KMS-11 (cell line): ENCODE results near the gene NINJ1.

Experiments
- H2AFZ ChIP-seq: fragments of 200-600 bp; sonication (generic); 2 replicates; pipeline ENCODE4 v1.6.1; 2016; ENCODE audit warnings: antibody characterized with exemption, mixed run types, low read depth
- H3K27ac ChIP-seq: fragments of 200-600 bp; sonication (generic); 2 replicates; pipeline ENCODE4 v1.6.1; 2016; ENCODE audit warnings: mild to moderate bottlenecking, mixed run types
- H3K27me3 ChIP-seq: fragments of 200-600 bp; sonication (generic); 2 replicates; pipeline ENCODE4 v1.6.1; 2017; ENCODE audit warnings: mild to moderate bottlenecking, low read depth, mixed run types, moderate library complexity; ENCODE audit not compliant: insufficient read depth
- H3K36me3 ChIP-seq: fragments of 200-600 bp; sonication (generic); 2 replicates; pipeline ENCODE4 v1.6.1; 2017; ENCODE audit warnings: mild to moderate bottlenecking, mixed run types; ENCODE audit not compliant: insufficient read depth
- H3K4me1 ChIP-seq: fragments of 200-600 bp; sonication (generic); 2 replicates; pipeline ENCODE4 v1.6.1; 2016; ENCODE audit warnings: mild to moderate bottlenecking, low read depth, mixed run types; ENCODE audit not compliant: poor library complexity, severe bottlenecking
- H3K4me2 ChIP-seq: fragments of 200-600 bp; sonication (generic); 2 replicates; pipeline ENCODE4 v1.7.0; 2016; ENCODE audit warnings: mild to moderate bottlenecking, mixed run types
- H3K4me3 ChIP-seq: fragments of 200-600 bp; sonication (generic); IDR thresholded peaks from 2 replicates; pipeline ENCODE4 v1.6.1; 2017; ENCODE audit warnings: low read depth, low read length, mixed read lengths; ENCODE audit not compliant: insufficient read depth
- H3K79me2 ChIP-seq: fragments of 200-600 bp; sonication (generic); 2 replicates; pipeline ENCODE4 v1.6.1; 2016; ENCODE audit warnings: low read depth, mixed run types; ENCODE audit not compliant: insufficient read depth
- H3K9ac ChIP-seq: fragments of 200-600 bp; sonication (generic); 2 replicates; pipeline ENCODE4 v1.6.1; 2016; ENCODE audit warnings: mild to moderate bottlenecking, mixed run types
- H4K20me1 ChIP-seq: fragments of 200-600 bp; sonication (generic); 2 replicates; pipeline ENCODE4 v1.6.1; 2016; ENCODE audit warnings: mild to moderate bottlenecking, mixed run types; ENCODE audit not compliant: insufficient read depth
- CTCF ChIP-seq: fragments of 200-600 bp; sonication (generic); conservative IDR thresholded peaks from 2 replicates; pipeline ENCODE4 v1.6.1; 2017; ENCODE audit warnings: low read depth, mild to moderate bottlenecking, antibody characterized with exemption, low read length, moderate library complexity, mixed read lengths

NINJ1 gene

GRCh38 chr9:93128715-93129224 is 5.3 kb downstream of the NINJ1 start:
- H3K4me2 ChIP-seq = no peak overlapping the region
- TF ChIP-seq CTCF = no peak
- no peak overlapping the region for H3K9ac ChIP-seq
- no peaks in the 10 kb centered on the region for H3K27me3 ChIP-seq
- H3K27ac ChIP-seq = no peak overlapping the region
- H2AFZ ChIP-seq = no peak overlapping the region
- H3K79me2 ChIP-seq = peaks cover 13% of the 10 kb centered on the region
- no peak overlapping the region for H3K4me3 ChIP-seq
- H3K4me1 ChIP-seq = peaks cover 14% of the 10 kb centered on the region
- H4K20me1 ChIP-seq = no peaks in the 10 kb centered on the region
- H3K36me3 ChIP-seq = no peaks in the 10 kb centered on the region

- no peaks in the 10 kb centered on the region for H3K36me3 ChIP-seq
- H3K27ac ChIP-seq = no peak overlapping the region
- H3K4me3 ChIP-seq = no peak overlapping the region
- H2AFZ ChIP-seq = no peak overlapping the region
- no peak overlapping the region for H3K4me2 ChIP-seq
- no peaks in the 10 kb centered on the region for H4K20me1 ChIP-seq
- H3K4me1 ChIP-seq = peaks cover 14% of the 10 kb centered on the region
- no peak overlapping the region for H3K9ac ChIP-seq
- peaks cover 9% of the 10 kb centered on the region for H3K79me2 ChIP-seq
- TF ChIP-seq CTCF = no peak
- H3K27me3 ChIP-seq = no peaks in the 10 kb centered on the region
Measured at GRCh38 chr9:93128011-93128714, 5.9 kb downstream of the NINJ1 start.

GRCh38 chr9:93127395-93127911 is 6.6 kb downstream of the NINJ1 start:
- Histone ChIP-seq H3K9ac (no peak overlapping the region), H3K4me1 (peaks cover 7% of the 10 kb centered on the region), H3K36me3 (no peaks in the 10 kb centered on the region), H3K27ac (no peak overlapping the region), H3K4me3 (no peak overlapping the region), H3K27me3 (no peaks in the 10 kb centered on the region), H2AFZ (no peak overlapping the region), H3K79me2 (peaks cover 2% of the 10 kb centered on the region; the same call in 1 of the 2 replicates), H3K4me2 (no peak overlapping the region), H4K20me1 (no peaks in the 10 kb centered on the region)
- no peak for TF ChIP-seq CTCF

GRCh38 chr9:93126825-93127368 is 7.2 kb downstream of the NINJ1 start:
- no peak for TF ChIP-seq CTCF
- Histone ChIP-seq H3K4me2 (no peak overlapping the region), H3K9ac (no peak overlapping the region), H3K79me2 (no peaks in the 10 kb centered on the region; the same call in 1 of the 2 replicates), H3K4me1 (peaks cover 3% of the 10 kb centered on the region), H3K36me3 (no peaks in the 10 kb centered on the region), H4K20me1 (no peaks in the 10 kb centered on the region), H3K4me3 (no peak overlapping the region), H3K27ac (no peak overlapping the region), H2AFZ (no peak overlapping the region), H3K27me3 (no peaks in the 10 kb centered on the region)
